ENCODE results near the gene PRKD3. TPM values are rescaled to one million over a fixed set of nuclear protein-coding genes. Genes with fewer than 3 reads are reported as not detected.

The PRKD3 gene
- total and polyA plus RNA-seq, 11 donors = 3.4 to 24.5 (median 11.1) TPM

- H3K4me3 ChIP-seq = no peak overlapping the region
- no peak overlapping the region for H3K27ac ChIP-seq
- H3K4me1 ChIP-seq = peaks cover 0 to 5% (median 0%) of the 10 kb centered on the region in 12 donors
- H3K27me3 ChIP-seq = no peaks in the 10 kb centered on the region
- DNase-seq (no peak), ATAC-seq (no peak)
- 96 to 98% (median 97%) methylated on average over 7 of the region's 7 CpGs for WGBS, 4 donors
- intact Hi-C loops (cut with DNase I) = no loop called here
- H3K9me3 ChIP-seq = no peaks in the 10 kb centered on the region
- no peaks in the 10 kb centered on the region for H3K36me3 ChIP-seq
- TF ChIP-seq CTCF (IDR thresholded peaks at IDR 0.05) (no peak), POLR2A (IDR thresholded peaks at IDR 0.05) (no peak)
Observed at GRCh38 chr2:37367310-37367709, 42.7 kb upstream of the PRKD3 start.

- WGBS, 4 donors = 60 to 67% (median 64%) methylated on average over 4 of the region's 4 CpGs
- Histone ChIP-seq H3K9me3 (no peaks in the 10 kb centered on the region), H3K36me3 (no peaks in the 10 kb centered on the region), H3K27ac (no peak overlapping the region), H3K27me3 (no peaks in the 10 kb centered on the region), H3K4me1 (peaks cover 0 to 5% (median 0%) of the 10 kb centered on the region in 12 donors), H3K4me3 (no peak overlapping the region)
- no peak for ATAC-seq
- DNase-seq = no peak
- intact Hi-C loops (cut with DNase I) = no loop called here
- TF ChIP-seq POLR2A (IDR thresholded peaks at IDR 0.05) (no peak), CTCF (IDR thresholded peaks at IDR 0.05) (no peak)
Observed at GRCh38 chr2:37366773-37367172, 42.1 kb upstream of the PRKD3 start.

- 85 to 94% (median 87%) methylated on average over 2 of the region's 2 CpGs for WGBS, 4 donors
- Histone ChIP-seq H3K4me3 (no peak overlapping the region), H3K27ac (no peak overlapping the region), H3K27me3 (no peaks in the 10 kb centered on the region), H3K4me1 (peaks cover 0 to 5% (median 0%) of the 10 kb centered on the region in 12 donors), H3K36me3 (no peaks in the 10 kb centered on the region), H3K9me3 (no peaks in the 10 kb centered on the region)
- ATAC-seq (no peak), DNase-seq (no peak)
- TF ChIP-seq CTCF (IDR thresholded peaks at IDR 0.05) (no peak), POLR2A (IDR thresholded peaks at IDR 0.05) (no peak)
- intact Hi-C loops (cut with DNase I) = no loop called here
Observed at GRCh38 chr2:37365669-37366068, 41.0 kb upstream of the PRKD3 start.

- intact Hi-C loops (cut with DNase I) = no loop called here
- ATAC-seq = no peak
Observed at GRCh38 chr2:37364351-37364750, 39.7 kb upstream of the PRKD3 start.

More at GRCh38 chr2:37364351-37364750, 39.7 kb upstream of the PRKD3 start:
- 91 to 96% (median 95%) methylated on average over 6 of the region's 6 CpGs for WGBS, 4 donors
- DNase-seq = no peak
- H3K27ac ChIP-seq = no peak overlapping the region
- H3K9me3 ChIP-seq = no peaks in the 10 kb centered on the region
- no peaks in the 10 kb centered on the region for H3K36me3 ChIP-seq
- no peaks in the 10 kb centered on the region for H3K27me3 ChIP-seq
- peaks cover 0 to 5% (median 0%) of the 10 kb centered on the region in 12 donors for H3K4me1 ChIP-seq
- H3K4me3 ChIP-seq = no peak overlapping the region
- no peak for TF ChIP-seq CTCF (IDR thresholded peaks at IDR 0.05)
- no peak for TF ChIP-seq POLR2A (IDR thresholded peaks at IDR 0.05)
